ENCODE results near the gene EFNB2. TPM values are rescaled to one million over a fixed set of nuclear protein-coding genes. Genes with fewer than 3 reads are reported as not detected.
A peak's percentile ranks its signal among the peaks of the same experiment; 100 is the strongest.

Gene EFNB2
- total RNA-seq, 1 donor from 2014 or later, result 37.3 TPM

- DNase-seq, result no peak
These were observed 53.5 kb downstream of the EFNB2 start for GRCh38 chr13:106481919-106482318.

GRCh38 chr13:106480351-106480910 is 55.0 kb downstream of the EFNB2 start:
- DNase-seq, result peak; percentile 45

- DNase-seq, result no peak
These were observed 55.5 kb downstream of the EFNB2 start for GRCh38 chr13:106479929-106480328.

- DNase-seq, result no peak
These were observed 57.3 kb downstream of the EFNB2 start for GRCh38 chr13:106478116-106478515.

DNA sequence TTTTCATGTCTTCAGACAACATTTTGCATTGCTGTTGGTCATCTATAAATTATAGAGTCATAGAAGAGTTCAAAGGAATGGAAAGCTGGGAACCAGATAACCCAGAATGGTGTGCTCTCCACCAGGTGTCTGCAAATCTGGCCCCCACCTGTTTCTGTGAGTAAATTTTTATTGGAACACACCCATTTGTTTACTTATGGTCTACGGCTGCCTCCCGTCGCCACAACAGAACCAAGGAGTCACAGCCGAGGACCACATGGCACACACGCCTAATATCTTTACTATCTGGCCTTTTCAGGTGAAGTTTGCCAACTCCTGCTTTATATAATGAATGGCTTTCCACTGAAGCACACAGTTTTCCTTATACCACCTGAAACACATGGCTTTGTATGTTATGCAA is 58.2 kb downstream of the EFNB2 start:
- DNase-seq, result no peak

DNA sequence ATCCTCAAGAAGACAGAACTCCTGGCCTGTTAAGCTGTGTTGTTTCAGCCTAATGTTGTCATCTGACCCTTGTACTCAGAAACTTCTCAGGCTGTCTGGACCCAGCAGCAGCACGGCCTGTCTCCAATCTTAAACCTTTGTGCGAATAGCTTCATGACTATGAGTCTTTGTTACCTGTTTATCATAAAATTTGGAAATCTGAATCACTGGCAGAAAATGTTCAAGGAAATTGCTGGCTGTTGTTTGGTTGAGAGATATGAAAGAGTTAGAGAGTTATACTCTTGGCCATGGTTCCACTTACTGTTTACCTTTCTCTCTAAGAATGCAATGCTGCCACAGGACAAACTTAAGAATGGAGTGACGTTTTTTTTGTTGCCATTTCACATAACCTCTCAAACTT is 59.6 kb downstream of the EFNB2 start:
- DNase-seq, result no peak

DNA sequence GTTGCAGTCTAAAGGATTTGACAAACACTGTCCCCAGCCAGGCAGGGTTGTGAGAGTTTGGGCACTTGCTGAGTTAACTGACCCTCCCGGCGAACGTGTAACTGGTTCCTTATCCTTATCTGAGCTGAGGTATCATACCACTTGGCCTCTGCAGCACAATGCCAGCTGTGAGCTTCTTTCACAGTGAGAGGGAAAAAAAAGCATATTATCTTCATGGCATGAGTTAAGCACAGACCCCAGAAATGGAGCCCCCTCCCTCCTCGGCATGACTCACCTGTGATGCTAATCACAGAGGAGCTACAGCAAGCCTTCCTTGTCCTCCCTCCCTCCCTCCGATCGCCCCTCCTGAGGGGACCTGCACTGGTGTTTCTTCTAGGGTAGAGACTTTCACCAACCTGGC is 60.5 kb downstream of the EFNB2 start:
- DNase-seq, result no peak

DNA sequence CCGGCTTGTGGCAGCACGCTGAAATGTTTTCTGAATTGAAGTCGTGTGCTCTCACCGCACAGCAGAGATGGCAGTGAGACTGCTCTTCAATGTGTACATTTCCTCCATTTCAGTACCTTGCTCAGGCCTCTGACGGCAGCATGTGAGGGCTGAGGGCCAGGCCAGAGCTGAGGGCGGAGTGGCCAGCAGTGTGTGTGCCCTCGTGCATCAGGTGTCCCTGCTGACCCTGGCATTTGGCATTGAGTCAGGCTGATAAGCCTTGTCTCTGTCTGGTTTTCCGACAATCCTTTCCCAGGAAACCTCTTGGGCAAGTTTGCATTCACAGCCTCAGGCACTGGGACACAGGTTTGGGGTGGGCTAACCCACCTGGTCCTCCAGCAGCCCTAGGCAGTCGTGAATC is 62.3 kb downstream of the EFNB2 start:
- DNase-seq, result no peak

GRCh38 chr13:106472621-106473020 is 62.8 kb downstream of the EFNB2 start:
- no peak for DNase-seq

DNA sequence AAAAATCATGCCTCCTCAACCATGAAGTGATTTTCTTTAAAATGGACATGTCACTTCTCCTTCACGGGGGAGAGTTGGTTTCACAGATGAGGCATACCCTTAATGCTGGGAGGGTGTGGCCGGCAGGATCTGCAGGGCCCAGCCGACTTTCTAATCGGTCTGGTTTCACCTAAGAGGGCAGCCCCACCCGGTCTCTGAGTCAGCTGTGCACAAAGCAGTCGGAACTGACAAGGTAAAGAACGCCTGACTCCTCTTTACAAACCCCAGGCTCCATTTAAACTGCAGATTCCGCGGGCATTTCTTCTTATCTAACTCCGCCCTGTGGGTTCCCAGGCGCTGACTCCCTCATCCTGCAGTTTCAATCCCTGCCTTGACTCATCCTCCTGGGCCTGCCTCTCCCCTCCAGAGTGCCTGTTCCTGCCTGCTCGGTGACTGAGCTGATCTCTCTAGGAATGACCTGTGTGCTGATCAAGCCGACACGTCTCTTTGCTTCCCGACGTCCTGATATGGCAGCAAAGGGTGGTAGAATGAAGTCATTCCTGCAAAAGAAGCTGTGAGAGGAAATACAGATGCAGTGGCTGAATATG is 63.4 kb downstream of the EFNB2 start:
- no peak for DNase-seq

- DNase-seq, result no peak
These were observed 64.9 kb downstream of the EFNB2 start for GRCh38 chr13:106470576-106470975.

DNA sequence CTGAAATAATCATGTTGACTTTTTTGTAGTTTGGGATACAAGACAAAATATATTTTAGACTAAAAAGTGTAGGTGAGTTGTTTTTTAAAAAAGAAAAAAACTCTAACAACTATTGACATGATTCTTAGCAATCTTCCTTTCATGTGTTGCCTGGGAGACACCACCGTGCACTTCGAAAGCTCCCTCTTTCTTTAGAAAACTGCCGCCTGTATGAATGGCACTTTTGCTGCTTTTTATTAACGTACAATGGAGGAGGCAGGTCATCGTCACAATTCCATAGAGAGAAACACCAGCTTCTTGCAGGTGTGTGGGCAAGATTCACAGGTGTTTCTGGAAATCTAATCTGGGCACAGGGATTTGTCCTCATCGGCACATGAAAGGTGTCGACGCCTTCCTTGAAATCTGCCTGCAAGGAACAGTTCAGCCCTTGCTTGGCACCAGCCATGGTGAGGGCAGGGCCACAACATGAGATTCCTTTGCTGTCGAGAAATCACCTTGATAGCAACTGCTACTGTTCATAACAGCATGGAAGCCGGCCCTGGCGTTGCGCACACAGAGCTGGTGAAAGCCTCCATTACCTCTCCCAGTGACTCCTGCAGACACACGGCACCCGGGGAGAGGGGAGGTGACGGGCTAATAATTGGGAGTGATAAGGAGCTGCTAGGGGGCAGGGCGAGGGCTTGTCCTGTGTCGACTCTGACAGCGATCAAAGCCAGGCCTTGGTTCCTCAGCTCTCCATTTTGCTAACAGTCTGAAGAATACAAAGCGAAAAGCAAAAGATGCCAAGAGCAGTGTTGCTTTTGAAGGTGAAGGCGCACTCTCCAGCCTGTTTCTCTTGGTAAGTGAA is 66.5 kb downstream of the EFNB2 start:
- DNase-seq, result no peak

- DNase-seq, result no peak
These were observed 67.3 kb downstream of the EFNB2 start for GRCh38 chr13:106468207-106468606.

- DNase-seq, result no peak
These were observed 67.9 kb downstream of the EFNB2 start for GRCh38 chr13:106467427-106468122.

- DNase-seq, result no peak
These were observed 68.6 kb downstream of the EFNB2 start for GRCh38 chr13:106466691-106467426.

- DNase-seq, result no peak
These were observed 71.4 kb downstream of the EFNB2 start for GRCh38 chr13:106464076-106464475.

- no peak for DNase-seq
These were observed 72.8 kb downstream of the EFNB2 start for GRCh38 chr13:106462710-106463109.

DNA sequence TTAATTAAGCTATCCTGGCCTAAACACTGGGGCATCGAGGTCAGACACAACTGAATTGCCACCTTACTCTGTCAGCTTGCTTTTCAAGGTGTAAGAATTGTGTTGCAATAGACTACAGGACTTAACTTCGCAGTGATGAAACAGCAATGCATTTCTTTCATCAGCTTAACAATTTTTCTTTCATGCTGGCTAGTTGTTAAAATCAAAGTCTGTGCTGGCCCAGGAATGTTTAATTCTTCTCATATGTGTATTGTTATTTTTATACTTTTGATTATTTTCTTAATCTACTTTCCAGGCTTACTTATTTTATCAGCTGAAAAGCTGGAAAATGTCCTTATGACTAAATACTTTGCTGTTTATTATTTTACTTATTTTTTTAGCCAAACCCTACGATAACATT is 79.7 kb downstream of the EFNB2 start:
- no peak for DNase-seq

DNA sequence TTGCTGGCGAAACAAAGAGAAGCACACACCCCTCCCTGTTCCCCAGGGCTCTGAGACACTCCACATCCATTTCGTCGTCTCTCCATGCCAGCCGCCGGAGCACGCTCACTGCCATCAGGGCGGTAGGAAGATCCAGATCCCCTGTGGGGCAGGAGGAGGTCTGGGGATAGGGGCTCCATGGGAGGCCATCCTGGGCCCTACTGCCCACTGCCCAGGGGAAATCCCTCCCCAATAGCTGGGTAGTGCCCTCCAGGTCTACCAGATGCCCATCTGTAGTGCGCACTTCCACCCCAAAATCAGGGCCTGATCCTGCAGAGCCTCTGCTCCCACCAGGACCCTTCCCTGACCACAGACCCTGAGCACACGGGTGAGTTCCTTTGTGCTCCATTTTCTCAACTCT is 80.3 kb downstream of the EFNB2 start:
- no peak for DNase-seq

DNA sequence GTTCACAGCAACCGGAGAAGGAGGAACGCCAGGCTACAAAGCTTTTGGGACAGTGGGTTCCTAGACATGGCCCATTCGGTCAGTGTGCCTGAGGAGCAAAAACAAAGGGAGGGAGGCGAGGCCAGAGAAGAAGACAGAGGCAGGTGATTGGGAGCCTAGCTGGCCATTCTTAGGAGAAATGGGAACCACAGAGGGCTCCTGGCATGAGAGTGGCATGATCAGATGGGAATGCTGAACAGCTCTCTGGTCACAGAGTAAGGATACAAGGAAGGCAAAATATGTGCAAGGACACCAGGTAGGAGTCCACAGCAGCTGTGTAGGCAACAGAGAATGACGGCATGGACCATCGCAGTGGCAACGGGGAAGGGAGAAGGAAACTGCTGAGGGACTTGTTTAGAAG is 82.4 kb downstream of the EFNB2 start:
- DNase-seq, result no peak

- DNase-seq, result no peak
These were observed 84.5 kb downstream of the EFNB2 start for GRCh38 chr13:106450991-106451390.

- no peak for DNase-seq
These were observed 86.4 kb downstream of the EFNB2 start for GRCh38 chr13:106449096-106449495.

All from skin of body (tissue), 2 donors.